Measurements from ENCODE around the gene PACS2.

Gene PACS2

GRCh38 chr14:105367116-105368031, 52.8 kb downstream of the PACS2 start:
- Histone ChIP-seq H3K36me3 (replicated peaks) (no peaks in the 10 kb centered on the region), H3K4me3 (ENCODE audit: low read depth, low read length) (no peak overlapping the region), H3K27ac (no peak overlapping the region), H3K27me3 (replicated peaks) (no peaks in the 10 kb centered on the region)
- TF ChIP-seq, protein P1, sequence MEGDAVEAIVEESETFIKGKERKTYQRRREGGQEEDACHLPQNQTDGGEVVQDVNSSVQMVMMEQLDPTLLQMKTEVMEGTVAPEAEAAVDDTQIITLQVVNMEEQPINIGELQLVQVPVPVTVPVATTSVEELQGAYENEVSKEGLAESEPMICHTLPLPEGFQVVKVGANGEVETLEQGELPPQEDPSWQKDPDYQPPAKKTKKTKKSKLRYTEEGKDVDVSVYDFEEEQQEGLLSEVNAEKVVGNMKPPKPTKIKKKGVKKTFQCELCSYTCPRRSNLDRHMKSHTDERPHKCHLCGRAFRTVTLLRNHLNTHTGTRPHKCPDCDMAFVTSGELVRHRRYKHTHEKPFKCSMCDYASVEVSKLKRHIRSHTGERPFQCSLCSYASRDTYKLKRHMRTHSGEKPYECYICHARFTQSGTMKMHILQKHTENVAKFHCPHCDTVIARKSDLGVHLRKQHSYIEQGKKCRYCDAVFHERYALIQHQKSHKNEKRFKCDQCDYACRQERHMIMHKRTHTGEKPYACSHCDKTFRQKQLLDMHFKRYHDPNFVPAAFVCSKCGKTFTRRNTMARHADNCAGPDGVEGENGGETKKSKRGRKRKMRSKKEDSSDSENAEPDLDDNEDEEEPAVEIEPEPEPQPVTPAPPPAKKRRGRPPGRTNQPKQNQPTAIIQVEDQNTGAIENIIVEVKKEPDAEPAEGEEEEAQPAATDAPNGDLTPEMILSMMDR (IDR thresholded peaks at IDR 0.05; ENCODE audit: low read depth, low read length, missing control alignments), result no peak
- in situ Hi-C loops (cut with HindIII; ENCODE audit: low pct_ligation_motif_present, low sequenced_read_pairs), result no loop called here
- DNase-seq, result no peak

DNA sequence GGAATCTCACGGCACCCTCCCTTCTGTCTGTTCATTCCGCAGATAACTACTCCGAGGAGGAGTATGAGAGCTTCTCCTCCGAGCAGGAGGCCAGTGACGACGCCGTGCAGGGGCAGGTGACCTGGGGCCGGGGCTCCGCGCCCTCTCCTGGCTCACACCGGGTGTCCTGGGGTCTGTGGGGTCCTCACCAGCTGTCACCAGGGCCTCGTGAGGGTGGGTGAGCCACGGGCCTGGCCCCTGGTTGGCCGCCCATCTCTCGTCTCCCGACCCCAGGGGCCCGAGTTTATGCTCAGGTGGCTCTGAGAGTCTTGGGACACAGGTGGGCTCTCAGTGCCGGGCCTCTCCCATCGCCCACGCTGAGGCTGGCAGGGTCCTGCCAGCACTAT, 53.5 kb downstream of the PACS2 start:
- TF ChIP-seq, protein P1 (IDR thresholded peaks at IDR 0.05; ENCODE audit: low read depth, low read length, missing control alignments), result no peak
- no peaks in the 10 kb centered on the region for H3K36me3 ChIP-seq (replicated peaks)
- DNase-seq, result no peak
- H3K27ac ChIP-seq, result no peak overlapping the region
- no peaks in the 10 kb centered on the region for H3K27me3 ChIP-seq (replicated peaks)
- H3K4me3 ChIP-seq (ENCODE audit: low read depth, low read length), result no peak overlapping the region
- in situ Hi-C loops (cut with HindIII; ENCODE audit: low pct_ligation_motif_present, low sequenced_read_pairs), result no loop called here

DNA sequence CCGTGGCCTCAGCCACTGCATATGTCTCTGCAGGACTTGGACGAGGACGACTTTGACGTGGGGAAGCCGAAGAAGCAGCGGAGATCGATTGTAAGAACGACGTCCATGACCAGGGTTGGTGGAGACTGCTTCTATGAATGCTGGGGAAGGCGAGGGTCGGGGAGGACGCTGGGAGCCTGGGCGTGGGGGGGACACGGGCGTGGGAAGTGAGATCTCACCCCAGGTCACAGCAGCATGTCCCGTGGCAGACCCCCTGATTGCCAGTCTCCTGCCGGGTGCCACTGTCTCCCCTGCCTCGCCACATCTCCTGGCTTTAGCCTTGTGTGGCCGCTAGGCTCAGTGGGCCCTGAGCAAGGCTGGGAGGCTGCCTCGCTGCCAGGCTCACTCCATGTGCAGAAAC, 53.9 kb downstream of the PACS2 start:
- no peak overlapping the region for H3K27ac ChIP-seq
- no peaks in the 10 kb centered on the region for H3K36me3 ChIP-seq (replicated peaks)
- TF ChIP-seq, protein P1 (IDR thresholded peaks at IDR 0.05; ENCODE audit: low read depth, low read length, missing control alignments), result no peak
- no peaks in the 10 kb centered on the region for H3K27me3 ChIP-seq (replicated peaks)
- in situ Hi-C loops (cut with HindIII; ENCODE audit: low pct_ligation_motif_present, low sequenced_read_pairs), result no loop called here
- no peak for DNase-seq
- no peak overlapping the region for H3K4me3 ChIP-seq (ENCODE audit: low read depth, low read length)

DNA sequence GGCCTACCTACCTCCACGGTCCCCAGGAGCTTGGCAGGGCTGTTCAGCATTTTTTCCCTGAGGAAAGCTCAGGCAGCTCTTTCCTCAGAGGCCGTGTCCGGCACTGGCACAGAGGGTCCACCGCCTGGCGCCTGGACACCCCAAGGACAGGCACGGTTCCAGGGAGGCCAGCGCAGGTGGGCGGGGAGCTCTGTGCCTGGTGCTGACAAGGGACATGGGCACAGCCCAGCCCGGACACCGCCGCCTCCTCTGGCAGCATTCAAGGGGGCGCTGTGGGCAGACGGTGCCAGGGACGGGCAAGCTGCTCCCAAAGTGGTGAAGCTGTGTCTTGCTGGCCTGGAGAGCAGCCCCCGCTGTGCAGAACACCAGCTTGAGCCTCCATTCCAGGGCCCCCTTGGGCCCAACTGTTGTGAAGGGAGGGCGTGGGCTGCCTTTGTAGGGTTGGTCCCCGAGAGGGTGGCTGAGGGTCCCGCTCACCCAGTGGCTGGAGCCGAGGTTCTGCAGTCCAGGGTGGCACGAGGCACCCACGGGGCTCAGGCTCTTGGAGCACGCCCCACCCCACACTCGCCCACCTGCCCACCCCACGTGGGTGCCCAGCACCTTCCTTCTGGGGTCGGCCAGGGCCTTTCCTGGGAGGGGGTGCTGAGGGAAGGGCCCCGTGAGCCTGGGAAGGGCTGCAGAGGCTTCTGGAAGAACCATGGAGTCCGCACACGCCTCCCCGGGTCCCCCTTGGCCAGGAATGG, 54.5 kb downstream of the PACS2 start:
- Histone ChIP-seq H3K4me3 (ENCODE audit: low read depth, low read length) (no peak overlapping the region), H3K27ac (no peak overlapping the region), H3K36me3 (replicated peaks) (no peaks in the 10 kb centered on the region), H3K27me3 (replicated peaks) (no peaks in the 10 kb centered on the region)
- TF ChIP-seq, protein P1 (IDR thresholded peaks at IDR 0.05; ENCODE audit: low read depth, low read length, missing control alignments), result no peak
- DNase-seq, result no peak
- in situ Hi-C loops (cut with HindIII; ENCODE audit: low pct_ligation_motif_present, low sequenced_read_pairs), result no loop called here

GRCh38 chr14:105369653-105370040, 55.1 kb downstream of the PACS2 start:
- no peaks in the 10 kb centered on the region for H3K27me3 ChIP-seq (replicated peaks)
- no peak overlapping the region for H3K4me3 ChIP-seq (ENCODE audit: low read depth, low read length)
- H3K36me3 ChIP-seq (replicated peaks), result no peaks in the 10 kb centered on the region
- TF ChIP-seq, protein P1 (IDR thresholded peaks at IDR 0.05; ENCODE audit: low read depth, low read length, missing control alignments), result no peak
- no peak for DNase-seq
- H3K27ac ChIP-seq, result no peak overlapping the region
- in situ Hi-C loops (cut with HindIII; ENCODE audit: low pct_ligation_motif_present, low sequenced_read_pairs), result no loop called here

Data from brain microvascular endothelial cell (primary cell).